HG02970 (cell line): ENCODE results near the gene KRTAP10-3.

Experiments
- ATAC-seq: cut with Tn5 transposase; IDR thresholded peaks from one replicate; pipeline ENCODE4 v1.9.1; 2021; ENCODE audit warnings: mild to moderate bottlenecking, moderate library complexity, moderate number of reproducible peaks; ENCODE audit not compliant: unreplicated experiment, low FRiP score

The KRTAP10-3 gene

DNA sequence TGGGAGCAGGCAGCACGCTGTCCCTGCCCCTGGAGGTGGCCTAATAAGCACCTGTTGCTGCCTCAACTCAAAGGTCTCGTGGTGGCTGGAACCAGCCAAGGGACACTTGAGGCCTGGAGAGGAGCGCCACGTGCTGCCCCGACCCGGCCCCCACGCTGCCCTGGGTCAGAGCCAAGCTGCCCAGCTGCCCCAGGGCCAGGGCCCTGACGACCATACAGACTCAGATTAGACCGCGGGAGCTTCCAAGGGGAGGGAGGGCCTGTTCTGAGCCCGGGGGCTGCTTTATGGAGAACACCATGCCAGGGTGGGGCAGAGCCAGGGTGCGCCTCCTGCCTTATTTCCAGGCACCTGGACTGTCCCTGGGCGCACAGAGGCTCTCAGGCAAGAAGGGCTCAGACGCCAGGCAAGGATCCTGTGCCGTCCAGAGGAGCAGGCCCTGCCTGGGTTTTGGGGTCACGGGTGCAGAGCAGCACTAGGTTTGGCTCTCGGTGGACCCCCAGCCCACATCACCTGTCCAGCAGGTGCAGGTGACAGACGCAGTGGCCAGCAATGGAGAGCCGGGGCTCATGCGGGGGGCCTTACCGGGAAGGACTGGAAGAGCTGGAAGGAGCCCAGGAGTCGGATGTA is 37.2 kb downstream of the KRTAP10-3 start:
- ATAC-seq: no peak

DNA sequence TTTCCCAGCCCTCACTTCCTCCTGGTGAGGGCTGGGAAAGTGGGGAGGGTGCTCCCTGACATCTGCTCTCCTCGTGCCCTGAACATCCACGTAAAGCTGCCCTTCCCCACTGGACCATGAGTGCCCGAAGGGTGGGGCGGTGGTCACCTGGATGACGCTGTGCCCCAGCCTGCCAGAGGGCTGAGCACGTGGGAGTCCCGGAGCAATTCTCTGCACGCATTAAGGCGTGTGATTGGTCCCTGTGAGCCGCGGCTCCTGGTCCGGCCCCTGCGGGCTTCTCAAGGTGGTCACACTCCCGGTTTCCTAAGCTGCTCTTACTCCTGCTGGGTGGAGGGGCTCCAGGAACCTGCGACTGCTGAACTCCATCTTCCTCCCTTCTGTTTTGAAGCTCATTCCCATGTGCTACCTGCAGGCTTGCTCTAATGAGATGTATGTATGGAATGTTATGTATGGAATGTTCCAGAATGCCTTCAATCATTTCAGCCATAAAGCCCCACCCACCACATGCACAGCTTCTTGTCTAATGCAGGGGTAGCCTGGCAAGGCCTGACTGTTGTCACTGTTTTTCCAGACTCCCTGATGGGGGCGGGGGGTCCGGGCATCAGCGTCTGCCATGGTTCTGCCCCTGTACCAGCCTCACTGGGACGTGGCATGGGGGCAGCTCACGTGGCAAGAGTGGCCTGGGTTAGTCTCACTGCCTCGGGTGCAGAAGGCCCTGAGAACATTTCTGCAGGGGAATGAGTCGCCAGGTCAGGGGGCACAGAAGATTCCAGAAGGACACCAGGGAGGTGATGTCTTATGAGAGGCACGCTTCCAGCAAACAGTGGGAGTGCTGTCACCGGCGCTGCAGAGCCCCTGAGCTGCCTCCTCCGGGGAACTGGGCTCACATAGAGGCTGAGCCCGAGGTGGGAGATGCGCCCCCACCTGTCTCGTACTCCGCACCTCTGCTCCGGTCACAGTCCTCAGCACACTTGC is 38.0 kb downstream of the KRTAP10-3 start:
- no peak for ATAC-seq

DNA sequence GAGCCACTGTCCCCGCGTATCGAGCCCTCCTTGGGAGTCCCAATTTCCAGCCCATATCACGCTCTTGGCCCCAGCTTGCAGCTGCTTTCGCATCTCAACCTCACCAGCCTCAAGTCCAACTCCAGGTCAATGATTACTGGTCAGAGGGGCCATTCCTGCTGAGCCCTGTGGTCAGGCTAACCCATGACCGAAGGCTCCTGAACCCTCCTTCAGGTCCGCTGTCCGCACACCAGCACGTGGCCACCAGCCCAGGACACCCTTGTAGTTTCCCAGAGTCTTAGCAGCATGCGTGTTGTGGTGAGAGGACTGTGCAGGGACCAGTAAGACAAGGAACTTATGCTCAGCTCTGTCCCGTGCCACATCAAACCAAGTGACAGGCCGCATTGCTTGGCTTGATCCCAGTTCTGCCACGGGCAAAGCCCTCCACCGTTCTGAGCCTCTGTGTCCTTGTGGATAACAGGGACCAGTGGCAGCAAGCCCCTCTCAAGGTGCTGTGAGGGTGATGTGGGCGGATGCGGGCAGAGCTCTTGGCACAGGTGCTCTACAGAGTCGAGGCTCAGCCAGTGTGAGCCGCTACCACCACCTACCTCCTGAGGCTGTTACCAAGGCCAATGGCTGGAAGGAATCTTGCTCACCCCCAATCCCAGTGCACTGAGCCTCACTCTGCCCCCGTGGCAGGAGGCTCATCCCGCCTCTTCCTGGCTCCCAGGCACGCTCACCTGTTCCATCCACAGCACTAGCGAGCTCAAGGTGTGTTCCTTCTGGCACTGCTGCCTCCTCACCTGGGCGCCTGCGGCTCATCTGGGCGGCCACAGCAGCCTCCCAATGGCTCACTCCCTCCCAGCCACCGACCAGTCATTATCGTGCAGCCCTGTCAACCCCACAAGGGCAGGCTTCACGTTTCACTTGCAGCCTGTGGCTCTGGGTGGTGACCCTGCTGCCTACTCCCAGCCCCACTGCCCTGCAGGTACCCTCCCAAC is 39.0 kb downstream of the KRTAP10-3 start:
- no peak for ATAC-seq

DNA sequence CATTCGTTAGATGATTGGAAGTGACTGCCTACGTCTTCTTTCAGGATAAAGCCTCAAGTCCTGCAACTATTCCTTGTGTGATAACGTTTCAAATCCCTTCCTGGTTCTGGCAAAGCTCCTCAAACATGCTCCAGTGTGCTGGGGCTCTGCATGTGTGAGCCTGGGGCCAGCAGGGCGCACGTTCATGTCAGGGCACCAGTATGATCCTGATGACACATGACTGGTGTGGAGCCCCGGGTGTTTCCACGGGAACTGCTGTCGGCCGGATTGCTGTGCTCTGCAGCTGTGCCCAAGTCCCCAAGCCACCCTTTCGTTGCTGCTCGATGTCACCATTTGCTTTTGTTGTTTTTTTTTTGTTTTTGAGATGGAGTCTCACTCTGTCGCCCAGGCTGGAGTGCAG is 39.9 kb downstream of the KRTAP10-3 start:
- no peak for ATAC-seq

DNA sequence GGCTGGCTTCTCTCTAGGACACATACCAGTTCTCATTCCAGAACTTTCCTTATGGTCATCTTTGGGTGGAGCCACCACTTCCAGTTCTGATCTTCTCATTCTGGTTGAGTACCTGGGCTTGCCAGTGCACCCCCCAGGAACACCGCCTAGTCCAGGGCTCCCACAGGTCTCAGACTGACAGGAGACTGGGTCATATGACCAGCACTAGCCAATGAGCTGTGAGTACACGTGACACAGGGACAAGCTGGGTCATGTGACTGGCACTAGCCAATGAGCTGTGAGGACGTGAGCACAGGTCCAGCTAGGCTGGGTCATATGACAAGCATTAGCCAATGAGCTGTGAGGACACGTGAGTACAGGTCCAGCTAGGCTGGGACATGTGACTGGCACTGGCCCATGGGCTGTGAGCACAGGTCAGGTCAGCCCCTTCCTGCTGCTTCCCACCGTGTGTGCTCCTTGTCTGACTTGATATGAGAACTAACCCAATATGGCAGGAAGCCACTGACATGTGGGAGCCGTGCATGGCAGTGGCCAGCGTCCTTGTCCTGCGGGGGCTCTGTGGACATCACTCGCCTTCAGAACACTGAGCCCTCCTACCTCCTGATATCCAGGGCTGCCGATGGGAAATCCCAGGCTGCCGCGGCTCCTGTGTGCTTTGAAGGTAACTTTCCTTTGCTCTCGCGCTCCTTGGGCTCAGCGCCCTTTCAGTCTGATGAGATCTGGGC is 41.3 kb downstream of the KRTAP10-3 start:
- no peak for ATAC-seq

DNA sequence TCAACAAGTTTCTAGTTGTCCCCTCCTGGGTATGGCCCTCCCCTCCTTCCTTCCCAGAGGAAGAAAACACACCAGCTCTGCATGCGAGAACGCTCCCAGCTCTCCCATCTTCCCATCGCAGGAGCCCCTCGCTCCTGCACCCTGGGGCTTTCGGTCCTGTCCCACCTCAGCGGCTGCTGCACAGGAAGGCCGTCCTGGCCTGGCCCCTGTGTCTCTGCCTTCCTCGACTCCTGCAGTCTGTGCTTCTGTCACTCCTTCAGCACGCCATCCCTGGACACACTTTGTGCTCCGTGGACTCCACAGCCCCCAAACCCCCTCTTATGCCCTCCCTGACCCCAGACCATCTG is 41.8 kb downstream of the KRTAP10-3 start:
- no peak for ATAC-seq

DNA sequence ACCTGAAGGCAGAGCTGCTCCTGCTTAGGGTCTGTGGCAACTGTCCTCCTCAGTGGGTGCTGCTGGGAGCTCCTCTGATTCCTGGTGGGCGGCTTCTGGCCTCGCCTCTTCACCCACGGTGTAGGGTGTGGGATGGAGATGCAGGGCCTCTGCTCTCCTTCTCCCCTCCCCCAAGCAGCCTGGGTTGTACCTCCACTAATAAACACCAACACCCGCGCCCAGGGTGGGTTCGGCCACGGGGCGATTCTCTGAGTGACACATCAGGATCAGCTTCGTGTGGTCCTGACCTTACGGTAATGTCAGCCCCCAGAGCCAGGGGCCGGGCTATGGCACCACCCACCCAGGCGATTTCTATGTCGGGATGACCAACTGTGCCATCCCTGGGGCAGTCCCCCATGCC is 42.3 kb downstream of the KRTAP10-3 start:
- ATAC-seq: no peak

DNA sequence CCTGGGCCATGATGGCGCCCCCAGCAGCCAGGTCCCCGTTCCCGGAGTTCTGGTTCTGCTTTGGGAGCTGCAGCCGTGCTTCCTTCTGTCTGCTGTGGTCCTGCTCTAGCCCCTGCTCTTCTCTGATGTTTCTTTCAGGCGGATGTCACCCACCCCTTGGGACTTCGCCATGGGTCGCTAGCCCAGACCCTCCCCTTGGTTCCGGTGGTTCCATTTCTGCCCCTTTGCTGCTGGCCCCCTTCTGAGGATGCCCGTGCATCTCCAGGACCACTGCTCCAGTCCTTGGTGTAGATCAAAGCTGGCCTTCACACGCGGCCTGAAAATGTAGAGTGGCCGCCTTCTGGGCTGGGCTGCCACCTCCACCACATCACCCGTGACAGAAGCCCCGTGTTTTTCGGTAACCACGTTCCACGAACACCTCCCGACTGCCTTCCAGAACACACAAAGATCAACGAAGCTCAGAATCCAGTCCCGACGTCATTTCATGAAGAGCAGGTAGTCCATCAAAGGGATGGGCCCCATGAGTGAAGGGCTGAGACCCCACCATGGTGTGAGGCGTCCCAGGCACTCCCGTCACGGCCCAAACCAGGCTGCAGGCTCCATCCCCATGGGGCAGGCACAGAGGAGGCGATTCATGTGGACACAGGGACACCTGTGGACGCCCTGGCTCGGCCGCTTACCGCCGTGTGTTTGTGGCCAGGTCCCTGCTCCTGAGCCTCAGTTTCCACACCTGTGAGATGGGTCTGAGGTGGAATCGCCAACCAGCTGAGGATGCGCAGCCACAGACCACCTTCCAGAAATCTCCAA is 43.0 kb downstream of the KRTAP10-3 start:
- ATAC-seq: no peak

DNA sequence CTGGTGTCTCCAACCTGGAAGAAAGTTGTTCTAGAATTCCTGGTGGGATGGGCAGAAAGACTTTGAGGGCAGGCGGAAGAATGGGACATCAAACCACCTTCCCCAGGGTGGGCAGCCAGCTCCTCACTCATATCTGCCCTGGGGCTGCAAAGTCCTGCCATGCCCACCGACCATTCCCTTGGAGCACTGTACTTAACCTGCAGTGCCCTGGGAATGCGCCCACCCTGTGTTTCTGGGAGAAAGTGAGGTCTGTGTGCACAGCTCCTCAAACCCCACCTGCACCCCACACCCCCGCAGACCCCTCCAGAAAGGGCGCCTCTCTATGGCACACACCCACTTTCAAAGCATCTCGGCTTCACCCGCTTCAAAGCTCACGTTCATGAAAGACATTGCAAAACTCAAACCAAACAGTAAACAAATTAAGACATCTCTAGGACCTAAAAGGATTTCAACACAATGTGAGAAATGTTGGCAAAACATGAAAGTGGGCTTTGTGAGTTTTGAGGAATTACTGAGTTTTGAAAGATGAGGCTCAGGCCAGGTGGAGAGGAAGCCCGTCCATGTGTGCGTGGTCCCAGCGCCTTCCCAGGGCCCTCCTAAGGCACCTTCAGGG is 43.7 kb downstream of the KRTAP10-3 start:
- no peak for ATAC-seq

DNA sequence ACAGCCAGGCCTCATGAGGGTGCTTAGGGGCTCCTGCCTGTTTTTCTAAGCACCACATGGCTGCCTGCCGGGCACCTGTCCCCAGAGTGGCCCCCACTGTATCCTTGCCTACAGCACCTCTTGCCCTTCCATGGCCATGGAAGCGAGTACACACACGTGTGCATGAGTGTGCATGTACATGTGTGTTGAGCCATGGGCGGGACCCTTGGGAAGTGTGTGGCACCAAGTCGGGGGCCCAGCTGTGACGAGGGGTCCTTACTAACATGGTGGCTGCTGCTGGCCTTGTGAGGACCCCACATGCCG is 44.4 kb downstream of the KRTAP10-3 start:
- no peak for ATAC-seq

DNA sequence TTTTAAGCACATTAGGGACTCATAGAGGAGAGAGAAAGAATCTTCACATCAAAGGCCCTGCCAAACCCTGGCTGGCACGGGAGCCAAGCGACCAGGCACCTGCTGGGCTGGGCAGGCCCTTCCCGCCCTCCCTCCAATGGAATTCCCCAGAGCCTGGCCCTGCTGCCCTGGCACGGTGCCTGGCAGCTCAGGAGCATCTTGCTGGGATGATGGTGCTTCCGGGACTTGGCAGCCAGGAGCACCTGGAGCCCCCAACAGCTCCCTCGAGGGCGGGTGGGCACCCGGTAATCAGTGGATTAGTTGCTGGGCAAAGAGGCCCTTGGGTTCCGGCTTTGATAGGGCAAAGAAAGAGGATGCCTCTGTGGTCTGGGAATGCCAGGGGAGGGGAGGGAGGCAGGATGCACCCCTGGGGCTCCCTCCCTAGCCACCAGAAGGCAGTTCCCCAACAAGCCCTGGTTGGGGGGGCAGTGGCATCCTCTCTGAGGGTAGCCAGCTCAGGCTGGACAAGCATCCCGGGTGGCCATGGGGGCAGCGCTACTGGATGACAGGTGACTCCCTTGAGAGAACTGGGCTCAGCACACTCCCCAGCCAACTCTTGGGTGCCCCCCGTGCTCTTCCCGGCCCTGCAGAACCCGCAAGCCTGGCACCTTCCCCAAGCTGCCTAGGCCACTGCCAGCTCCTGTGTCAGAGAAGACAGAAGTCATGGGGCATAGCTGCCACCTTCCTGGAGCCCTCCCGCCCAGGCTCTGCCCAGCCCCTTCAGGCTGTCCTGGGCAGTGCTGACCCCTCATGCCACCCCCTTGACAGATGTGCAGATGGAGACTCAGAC is 45.0 kb downstream of the KRTAP10-3 start:
- no peak for ATAC-seq

DNA sequence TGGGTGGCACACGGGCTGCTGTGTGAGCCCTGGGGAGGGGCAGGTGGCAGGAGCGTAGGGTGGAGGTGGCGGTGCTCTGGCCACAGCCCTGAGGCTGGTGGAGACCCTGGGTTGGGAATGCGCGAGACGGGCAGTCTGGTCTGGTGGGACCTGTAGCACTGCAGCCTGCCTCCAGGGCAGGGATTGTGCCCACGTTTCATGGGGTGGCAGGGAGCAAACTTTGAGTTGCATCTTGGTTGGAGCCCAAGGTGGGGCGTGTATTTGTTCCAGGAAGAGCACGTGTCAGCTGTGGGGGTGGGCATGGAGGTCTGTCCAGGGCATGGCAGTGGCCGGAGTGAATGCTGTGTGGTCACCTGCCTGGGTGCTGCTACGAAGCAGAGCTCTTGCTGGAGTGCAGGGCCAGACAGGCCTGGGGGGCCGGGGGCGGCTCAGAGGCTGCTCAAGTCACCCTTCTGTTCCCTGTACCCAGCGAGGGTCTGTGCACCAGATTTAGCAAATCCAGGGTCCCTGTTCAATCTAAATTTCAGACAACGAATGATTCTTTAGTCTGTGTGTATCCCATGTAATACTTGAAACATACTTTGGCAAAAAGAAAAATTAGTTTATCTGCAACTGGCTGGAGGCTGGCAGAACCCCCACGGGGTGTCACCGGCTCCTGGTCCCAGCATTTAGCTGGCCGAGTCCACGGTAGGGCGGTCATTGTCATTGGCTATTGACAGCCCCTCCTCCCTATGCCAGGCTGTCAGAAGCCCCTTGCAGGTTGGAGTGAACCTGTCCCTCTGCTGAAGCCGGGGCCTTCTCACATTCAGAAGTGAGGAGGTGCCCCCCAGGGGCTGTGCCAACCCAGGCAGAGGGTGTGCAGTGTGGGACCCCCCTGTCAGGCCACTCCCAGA is 45.9 kb downstream of the KRTAP10-3 start:
- ATAC-seq: no peak

DNA sequence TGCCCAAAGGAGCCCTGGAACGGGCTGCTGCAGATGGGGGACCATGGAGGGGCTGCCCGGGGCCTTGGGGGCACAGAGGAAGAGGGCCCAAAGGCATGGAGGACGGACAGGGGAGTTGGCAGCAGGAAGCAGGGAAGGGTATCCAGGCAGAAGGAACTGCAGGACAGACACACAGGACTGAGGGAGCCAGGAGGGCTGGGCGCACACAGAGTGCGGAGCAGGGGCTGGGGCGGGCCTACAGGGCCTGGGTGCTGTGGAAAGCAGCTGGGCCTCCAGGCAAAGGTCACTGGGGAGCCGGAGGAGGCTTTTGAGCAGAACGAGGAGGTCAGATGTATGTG is 46.7 kb downstream of the KRTAP10-3 start:
- ATAC-seq: no peak

DNA sequence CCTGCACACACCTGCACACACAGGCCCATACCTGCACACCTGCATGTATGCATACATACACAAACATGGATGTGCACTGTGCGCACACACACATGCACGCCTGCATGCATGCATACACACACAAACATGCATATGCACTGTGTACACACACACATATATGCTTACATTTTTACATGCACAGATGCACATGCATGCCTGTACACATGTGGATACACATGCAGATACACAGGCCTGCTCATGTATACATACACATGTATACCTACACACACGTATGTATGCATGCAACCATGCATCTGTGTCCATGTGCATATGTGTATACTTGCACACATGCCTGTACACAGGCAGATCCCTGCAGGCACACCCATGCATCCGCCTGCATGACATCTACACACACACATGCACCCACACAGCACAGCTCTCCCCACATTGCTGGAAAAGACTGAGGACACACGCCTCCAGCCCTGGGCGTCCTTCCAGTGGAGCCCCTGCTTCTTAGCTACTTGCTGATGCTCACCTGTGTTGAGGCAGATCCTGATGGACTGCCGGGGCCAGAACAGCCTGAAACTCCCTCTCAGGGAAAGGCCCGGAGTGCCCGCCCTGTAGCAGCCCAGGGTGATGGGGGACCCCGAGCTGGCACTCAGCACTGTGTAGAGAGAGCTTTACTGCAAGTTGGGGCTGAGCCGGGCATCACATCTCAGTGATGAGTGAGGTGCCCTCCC is 47.2 kb downstream of the KRTAP10-3 start:
- no peak for ATAC-seq

DNA sequence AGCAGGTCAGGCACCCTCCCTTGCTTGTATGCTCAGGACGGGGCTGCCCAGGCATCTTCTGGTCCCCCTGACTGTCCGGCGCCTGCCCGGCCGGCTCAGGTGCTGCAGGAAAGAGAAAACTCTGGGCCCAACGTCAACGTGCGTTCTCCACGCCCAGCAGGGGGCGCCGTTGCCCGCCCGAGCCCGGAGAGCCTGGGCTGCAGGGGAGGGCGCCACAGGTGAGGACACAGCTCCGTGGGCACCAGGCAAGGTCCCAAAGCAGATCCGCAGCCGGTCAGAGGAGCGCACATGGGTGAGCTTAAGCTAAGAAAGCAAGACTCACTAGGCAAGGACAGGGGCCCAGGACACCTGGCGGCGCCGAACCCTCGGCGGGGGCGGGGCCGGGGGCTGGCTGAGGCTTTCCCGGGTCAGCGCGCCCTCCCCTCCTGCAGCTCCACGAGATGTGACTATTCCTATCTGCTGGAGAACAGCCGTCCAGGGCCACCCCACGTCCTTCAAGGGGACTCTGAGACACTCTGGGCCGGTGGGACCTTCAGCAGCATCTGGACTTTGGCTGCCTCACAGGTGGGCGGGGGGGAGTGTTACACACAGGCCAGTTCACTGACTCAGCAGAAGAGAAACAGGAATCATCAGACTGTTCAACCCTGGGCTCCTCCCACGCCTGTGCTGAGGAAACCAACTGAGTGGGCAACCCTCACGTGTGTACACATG is 47.9 kb downstream of the KRTAP10-3 start:
- no peak for ATAC-seq

DNA sequence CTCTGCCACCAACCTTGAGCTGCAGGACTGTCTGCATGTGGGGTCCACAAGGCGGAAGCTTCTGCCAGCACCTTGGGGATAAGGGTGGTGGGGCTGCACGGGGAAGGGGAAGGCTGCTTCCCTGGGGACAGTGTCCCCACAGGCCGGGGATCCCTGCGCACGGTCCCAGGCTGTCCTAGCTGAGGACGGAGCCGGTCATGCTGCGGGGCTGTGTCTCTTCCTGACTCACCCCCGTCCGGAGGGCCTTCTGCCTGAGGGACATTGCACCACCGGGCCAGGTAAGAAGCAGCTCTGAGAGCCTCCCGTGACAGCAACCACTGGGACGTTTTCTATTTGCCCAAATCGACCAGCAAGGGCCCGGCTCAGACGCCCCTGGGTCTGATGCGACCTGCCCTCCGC is 48.5 kb downstream of the KRTAP10-3 start:
- ATAC-seq: no peak
